GM18951 (cell line): ENCODE measurements around the gene ST6GAL1.
"Not testable (repeated sequence)": the region's sequence is repeated elsewhere in the genome, so short reads cannot be mapped to it uniquely, and the experiment has no call there.

Experiments
- POLR2A ChIP-seq: IDR thresholded peaks from 4 replicates; pipeline ENCODE4 v1.6.1; 2011; ENCODE audit warnings: mild to moderate bottlenecking; ENCODE audit not compliant: insufficient read length, insufficient read depth; ENCODE audit errors: extremely low read depth
- in situ Hi-C: fragments of 300-500 bp; cut with MboI; formaldehyde crosslinking; loops from one replicate; pipeline ENCODE4 v1.12.0; 2022; ENCODE audit warnings: low sequenced_read_pairs, mixed read lengths, inconsistent platforms; ENCODE audit not compliant: unreplicated experiment

Gene ST6GAL1

GRCh38 chr3:186964071-186964470 lies 33.7 kb downstream of the ST6GAL1 start:
- TF ChIP-seq POLR2A = no peak
- in situ Hi-C loops = no loop called here

- no peak for TF ChIP-seq POLR2A
- in situ Hi-C loops = no loop called here
These were observed 34.3 kb downstream of the ST6GAL1 start for GRCh38 chr3:186964616-186965015.

- in situ Hi-C loops = no loop called here
- TF ChIP-seq POLR2A = no peak
These were observed 35.0 kb downstream of the ST6GAL1 start for GRCh38 chr3:186965141-186965879.

- TF ChIP-seq POLR2A = no peak
- in situ Hi-C loops = no loop called here
These were observed 36.1 kb downstream of the ST6GAL1 start for GRCh38 chr3:186966406-186966805.

- in situ Hi-C loops = not testable (repeated sequence)
These were observed 36.9 kb downstream of the ST6GAL1 start for GRCh38 chr3:186967236-186967635.

GRCh38 chr3:186967686-186968085 lies 37.4 kb downstream of the ST6GAL1 start:
- in situ Hi-C loops = no loop called here
- TF ChIP-seq POLR2A = no peak

- in situ Hi-C loops = no loop called here
- no peak for TF ChIP-seq POLR2A
These were observed 39.3 kb downstream of the ST6GAL1 start for GRCh38 chr3:186969607-186970006.

- in situ Hi-C loops = not testable (repeated sequence)
These were observed 40.8 kb downstream of the ST6GAL1 start for GRCh38 chr3:186971106-186971505.

GRCh38 chr3:186971578-186971977 lies 41.3 kb downstream of the ST6GAL1 start:
- TF ChIP-seq POLR2A = no peak
- in situ Hi-C loops = no loop called here

GRCh38 chr3:186973702-186974101 lies 43.4 kb downstream of the ST6GAL1 start:
- in situ Hi-C loops = no loop called here
- TF ChIP-seq POLR2A = no peak

- in situ Hi-C loops = no loop called here
- TF ChIP-seq POLR2A = no peak
These were observed 44.5 kb downstream of the ST6GAL1 start for GRCh38 chr3:186974824-186975313.

GRCh38 chr3:186975726-186976125 lies 45.4 kb downstream of the ST6GAL1 start:
- TF ChIP-seq POLR2A = no peak
- in situ Hi-C loops = no loop called here

- in situ Hi-C loops = no loop called here
- TF ChIP-seq POLR2A = no peak
These were observed 46.8 kb downstream of the ST6GAL1 start for GRCh38 chr3:186976837-186977750.

GRCh38 chr3:186978712-186979111 lies 48.4 kb downstream of the ST6GAL1 start:
- TF ChIP-seq POLR2A = no peak

GRCh38 chr3:186979852-186980251 lies 49.5 kb downstream of the ST6GAL1 start:
- in situ Hi-C loops = no loop called here
- no peak for TF ChIP-seq POLR2A

More at GRCh38 chr3:186978712-186979111, 48.4 kb downstream of the ST6GAL1 start:
- in situ Hi-C loops = no loop called here
